Stimulated activated naive CD4-positive, alpha-beta T cell (primary cell): ENCODE data around the gene SLC4A8.
A peak's percentile ranks its signal among the peaks of the same experiment; 100 is the strongest.

ENCODE experiments used
- DNase-seq, 6 experiments: peaks; one replicate each; lab custom pipeline; 2025; lab: John Stamatoyannopoulos, UW

The SLC4A8 gene

GRCh38 chr12:51525518-51525917 is 100.9 kb downstream of the SLC4A8 start:
- no peak for DNase-seq

GRCh38 chr12:51527966-51528365 is 103.3 kb downstream of the SLC4A8 start:
- DNase-seq = no peak

DNA sequence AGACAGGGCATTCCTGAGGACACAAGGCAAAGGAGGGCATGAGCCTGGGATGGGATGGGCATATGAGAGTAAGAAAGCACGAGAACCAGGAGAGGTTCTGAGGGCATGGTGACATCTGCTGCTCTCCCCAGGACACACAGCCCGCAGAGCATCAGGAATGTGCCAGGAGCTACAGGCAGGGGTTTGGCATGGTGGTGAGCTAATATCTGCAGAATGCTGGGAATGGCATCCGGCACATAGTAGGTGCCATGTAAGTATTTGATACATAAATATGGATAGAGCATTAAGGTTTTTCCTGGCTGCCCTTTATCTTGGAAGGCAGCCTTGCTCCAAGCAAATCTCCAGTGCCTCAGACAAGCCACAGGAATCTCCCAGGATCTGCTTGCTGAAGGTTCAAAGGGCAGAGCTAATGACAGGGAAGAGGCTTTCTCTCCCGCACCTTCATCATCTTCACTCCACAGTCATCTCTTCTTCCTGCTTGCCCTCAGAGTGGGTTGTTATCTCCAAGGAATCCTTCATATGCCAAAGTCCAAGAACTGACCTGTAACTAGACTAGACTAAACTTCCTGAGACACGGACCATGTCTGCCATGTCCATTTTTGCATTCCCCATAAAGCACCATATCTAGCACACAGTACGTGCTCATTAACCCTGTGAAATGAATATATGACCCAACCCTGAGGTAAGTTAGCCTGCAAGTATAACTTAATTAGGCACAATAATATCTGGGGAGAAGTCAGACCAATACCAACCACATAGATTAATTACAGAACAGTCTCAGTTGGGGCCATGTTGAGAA is 104.4 kb downstream of the SLC4A8 start:
- no peak for DNase-seq

DNA sequence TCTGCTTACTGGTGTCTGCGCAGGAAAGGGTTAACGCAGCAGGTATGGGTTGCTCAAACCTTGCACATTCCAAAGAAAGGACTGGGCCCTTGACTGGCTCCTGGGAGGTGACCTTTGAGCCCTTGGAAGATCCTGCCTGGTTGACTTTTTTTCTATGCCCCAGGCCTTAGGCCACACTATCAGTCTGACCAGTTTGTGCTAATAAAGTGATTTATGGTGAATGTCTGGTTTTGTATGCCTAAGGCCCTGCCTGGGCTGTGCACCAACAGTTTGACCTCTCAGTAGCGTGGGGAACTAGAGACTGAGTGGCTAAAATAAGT is 105.0 kb downstream of the SLC4A8 start:
- DNase-seq = no peak

DNA sequence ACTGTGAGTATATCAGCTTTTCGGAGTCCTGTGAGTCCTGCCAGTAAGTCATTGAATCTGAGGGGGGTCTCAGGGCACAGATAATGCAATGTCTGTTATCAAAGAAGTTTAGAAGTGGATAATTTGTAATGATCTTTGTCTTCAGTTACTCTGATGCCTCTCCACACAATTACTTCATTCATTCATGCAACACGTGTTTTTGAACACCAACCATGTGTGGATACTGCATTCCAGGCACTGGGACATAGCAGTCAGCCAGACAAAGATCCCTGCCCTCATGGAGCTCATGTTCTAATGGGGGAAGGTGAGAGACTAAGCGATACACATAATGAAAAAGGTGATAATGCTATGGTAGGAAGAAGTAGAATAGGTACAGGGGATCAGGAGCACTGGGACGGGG is 105.6 kb downstream of the SLC4A8 start:
- DNase-seq = no peak

DNA sequence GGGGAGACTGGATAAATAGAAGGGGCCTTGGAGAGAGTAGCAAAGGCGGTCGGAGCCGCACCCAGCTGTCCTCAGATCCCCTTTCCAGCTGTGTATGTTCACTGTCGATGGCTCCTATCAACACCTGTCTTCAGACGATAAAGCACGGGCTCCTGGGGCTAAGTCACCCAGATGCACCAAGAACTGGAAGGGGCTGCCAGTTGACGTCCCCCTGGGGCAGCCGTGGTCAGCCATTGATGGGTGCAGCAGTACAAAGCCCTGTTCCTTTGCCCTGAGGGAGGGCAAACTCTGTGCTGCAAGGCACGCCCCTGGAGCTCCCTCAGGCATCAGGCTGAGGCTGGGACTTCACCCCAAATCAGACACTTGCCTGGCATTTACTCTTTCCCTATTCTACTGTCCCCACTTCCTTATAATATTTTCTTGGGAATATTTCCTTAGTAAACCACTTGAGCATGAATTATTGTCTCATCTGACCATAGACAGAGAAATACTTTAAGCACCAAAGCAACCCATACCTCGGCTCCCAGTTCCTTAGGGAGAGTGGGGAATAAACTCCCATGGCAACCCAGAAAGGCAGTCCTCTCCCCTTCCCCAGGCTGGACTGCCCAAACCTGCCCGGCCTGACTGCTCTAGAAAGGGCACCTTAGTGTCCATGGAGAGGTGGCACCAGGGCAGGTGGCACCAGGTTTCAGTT is 106.8 kb downstream of the SLC4A8 start:
- DNase-seq = peak in 1 of 6 experiments; percentile 3

- DNase-seq = peak; percentile 38 to 73 (median 60)
Measured at GRCh38 chr12:51531978-51532497, 107.4 kb downstream of the SLC4A8 start.

GRCh38 chr12:51533799-51534198 is 109.2 kb downstream of the SLC4A8 start:
- no peak for DNase-seq

DNA sequence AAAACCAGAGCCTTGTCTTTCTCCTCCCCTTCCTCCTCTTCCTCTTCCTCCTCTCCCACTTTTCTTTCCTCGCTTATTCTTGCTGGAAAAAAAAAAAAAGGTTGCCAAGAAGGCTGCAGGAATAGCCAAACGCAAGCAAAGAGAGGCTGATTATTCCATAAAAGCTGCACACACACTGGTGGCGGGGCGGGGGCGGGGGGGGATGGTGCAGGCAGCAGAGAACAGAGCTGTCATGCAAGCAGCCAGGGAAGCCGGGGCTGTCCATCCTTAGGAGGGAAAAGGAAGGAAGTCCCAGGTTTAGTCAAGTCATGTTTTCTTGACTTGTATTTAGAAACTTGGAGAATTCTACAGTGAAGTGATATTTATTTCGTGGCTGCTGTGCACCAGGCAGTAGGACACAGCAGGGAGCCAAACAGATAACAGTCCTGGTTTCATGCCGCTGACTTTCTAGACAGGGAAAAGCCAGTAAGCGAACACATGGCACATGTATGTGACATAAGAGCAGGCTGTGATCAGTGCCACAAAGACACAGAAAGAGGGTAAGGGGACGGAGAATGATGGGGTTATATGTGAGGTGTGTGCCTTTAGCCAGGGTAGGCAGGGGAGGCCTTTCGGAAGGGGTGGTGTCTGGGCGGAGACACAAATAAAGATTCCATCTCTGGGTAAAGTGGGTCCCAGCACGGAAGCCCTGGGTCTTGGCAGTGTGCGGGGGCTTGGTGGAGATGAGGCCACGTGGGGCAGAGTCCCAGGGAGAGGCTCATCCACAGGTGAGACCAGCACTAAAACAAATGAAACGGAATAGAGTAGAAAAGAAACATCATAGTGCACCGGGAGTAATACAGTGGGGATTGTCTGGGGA is 109.8 kb downstream of the SLC4A8 start:
- DNase-seq = no peak

DNA sequence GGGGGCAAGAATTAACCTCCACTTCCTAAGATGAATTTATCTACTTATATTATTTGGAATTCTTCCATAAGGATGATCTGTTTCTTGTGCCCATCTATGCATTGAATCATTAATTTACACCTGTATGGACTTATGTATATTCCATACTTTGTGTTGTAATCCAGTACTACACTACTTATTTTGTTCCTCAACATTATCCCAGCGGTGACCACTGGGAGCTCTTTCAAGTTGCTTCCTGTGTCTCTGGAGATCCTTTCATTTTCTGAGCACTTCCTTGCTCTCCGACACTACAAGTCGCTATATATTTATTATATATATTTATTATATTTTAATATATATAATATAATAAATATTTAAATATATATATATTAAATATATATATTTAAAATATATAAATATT is 111.5 kb downstream of the SLC4A8 start:
- no peak for DNase-seq

- no peak for DNase-seq
Measured at GRCh38 chr12:51538149-51538548, 113.5 kb downstream of the SLC4A8 start.

DNA sequence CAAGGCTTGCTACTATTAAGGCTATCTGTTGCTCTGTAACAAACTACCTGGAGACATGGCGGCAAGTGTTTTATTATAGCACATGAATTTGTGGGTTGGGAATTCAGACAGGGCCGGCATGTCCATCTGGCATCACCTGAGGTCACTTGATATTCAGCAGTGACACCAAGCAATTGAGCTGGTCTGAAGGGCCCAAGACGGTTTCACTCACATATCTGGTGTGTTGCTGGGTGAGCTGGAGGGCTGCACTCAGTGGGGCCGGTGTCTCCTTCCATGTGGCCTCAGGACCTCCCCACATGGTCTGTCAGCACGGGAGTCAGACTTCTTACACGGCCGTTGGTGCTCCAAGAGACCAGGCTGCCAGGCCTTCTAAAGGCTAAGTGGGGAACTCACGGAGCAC is 114.0 kb downstream of the SLC4A8 start:
- DNase-seq = no peak

DNA sequence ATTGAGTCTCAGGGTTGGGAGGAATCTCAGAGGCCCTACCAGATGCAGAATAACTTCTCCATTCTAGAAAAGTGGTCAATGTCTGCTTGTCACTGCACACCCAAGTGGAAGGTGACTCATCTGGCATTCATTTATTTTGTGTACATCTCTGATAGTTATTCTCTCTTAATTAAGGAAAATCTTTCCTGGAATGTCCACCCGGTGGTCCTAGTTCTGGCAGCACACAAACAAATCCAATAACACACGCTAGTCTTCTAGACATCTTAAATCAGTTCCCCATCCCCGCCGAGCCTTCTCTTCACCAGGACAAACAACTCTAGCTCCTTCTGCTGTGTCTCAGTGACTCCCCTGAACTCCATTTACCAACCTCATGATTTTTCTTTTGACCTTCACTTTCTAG is 116.4 kb downstream of the SLC4A8 start:
- no peak for DNase-seq

DNA sequence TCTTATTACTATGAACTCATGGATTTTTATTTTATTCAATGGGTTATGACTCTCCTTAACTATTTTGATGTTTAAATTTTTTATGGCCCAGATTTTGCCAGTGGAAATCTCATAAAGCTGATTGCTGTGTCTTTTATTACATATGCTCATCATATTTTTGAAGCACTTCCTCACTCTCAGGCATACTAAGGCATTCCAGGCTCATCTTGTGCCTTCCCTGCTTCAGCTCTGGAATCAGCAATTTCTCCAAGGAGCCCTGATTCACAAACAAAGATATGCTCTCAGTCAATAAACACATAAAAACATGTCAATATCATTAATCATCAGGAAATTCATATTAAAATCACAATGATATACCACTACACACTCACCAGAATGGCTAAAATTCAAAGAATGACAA is 121.5 kb downstream of the SLC4A8 start:
- DNase-seq = no peak

DNA sequence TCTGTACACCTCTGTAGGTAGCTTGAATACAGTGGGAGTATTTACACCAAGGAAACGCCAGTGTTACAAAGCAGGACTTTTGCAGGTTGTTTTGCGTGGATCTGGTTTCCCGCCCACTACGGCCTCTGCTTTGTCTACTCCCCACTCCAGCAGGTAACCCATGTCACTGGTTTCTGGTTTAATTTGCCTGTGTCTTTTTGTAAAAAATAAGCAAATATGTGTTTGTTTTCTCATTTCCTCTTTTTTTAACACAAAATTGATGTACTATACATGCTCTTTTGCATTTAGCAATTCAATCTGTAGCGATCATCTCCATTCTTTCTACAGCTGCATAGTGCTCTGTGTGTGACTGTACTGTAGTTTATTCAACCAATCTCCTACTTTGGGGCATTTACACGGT is 123.0 kb downstream of the SLC4A8 start:
- no peak for DNase-seq

- no peak for DNase-seq
Measured at GRCh38 chr12:51548241-51548640, 123.6 kb downstream of the SLC4A8 start.

DNA sequence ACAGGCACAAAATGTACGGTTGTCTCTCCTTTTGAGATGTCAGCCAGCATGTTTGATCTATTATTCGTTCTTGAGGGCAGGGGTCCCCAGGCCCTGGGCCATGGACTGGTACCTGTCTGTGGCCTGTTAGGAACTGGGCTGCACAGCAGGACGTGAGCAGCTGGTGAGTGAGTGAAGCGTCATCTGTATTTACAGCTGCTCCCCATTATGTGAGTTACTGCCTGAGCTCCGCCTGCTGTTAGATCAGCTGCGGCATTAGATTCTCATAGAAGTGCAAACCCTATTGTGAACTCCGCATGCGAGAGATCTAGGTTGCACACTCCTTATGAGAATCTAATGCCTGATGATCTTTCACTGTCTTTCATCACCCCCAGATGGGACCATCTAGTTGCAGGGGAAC is 125.0 kb downstream of the SLC4A8 start:
- DNase-seq = no peak
